ENCODE results near the gene GPX6. TPM values are rescaled to one million over a fixed set of nuclear protein-coding genes. Genes with fewer than 3 reads are reported as not detected.

Gene GPX6
- total RNA-seq, 1 donor from 2014 or later = not detected

GRCh38 chr6:28462401-28462800, 53.2 kb downstream of the GPX6 start:
- no peak for TF ChIP-seq CTCF (IDR thresholded peaks at IDR 0.05)
- no peak overlapping the region for H3K27ac ChIP-seq
- no peaks in the 10 kb centered on the region for H3K36me3 ChIP-seq
- H3K4me1 ChIP-seq = no peaks in the 10 kb centered on the region
- no peak for ATAC-seq
- intact Hi-C loops (cut with DNase I) = no loop called here
- no peak overlapping the region for H3K4me3 ChIP-seq
- H3K27me3 ChIP-seq = peaks cover 24% of the 10 kb centered on the region
- no peak for DNase-seq
- no peaks in the 10 kb centered on the region for H3K9me3 ChIP-seq

- no peak for DNase-seq
Measured at GRCh38 chr6:28458568-28458967, 57.0 kb downstream of the GPX6 start.

More at GRCh38 chr6:28458568-28458967, 57.0 kb downstream of the GPX6 start:
- TF ChIP-seq CTCF (IDR thresholded peaks at IDR 0.05) = no peak
- ATAC-seq = no peak
- Histone ChIP-seq H3K4me1 (no peaks in the 10 kb centered on the region), H3K4me3 (no peak overlapping the region), H3K27ac (no peak overlapping the region), H3K9me3 (no peaks in the 10 kb centered on the region), H3K27me3 (peaks cover 37% of the 10 kb centered on the region), H3K36me3 (no peaks in the 10 kb centered on the region)
- intact Hi-C loops (cut with DNase I) = no loop called here

Other genes with a start within 250 kb of the GPX6 start
- gene ZSCAN26, start 248.7 kb downstream of the GPX6 start, total RNA-seq = 11.3 TPM
- 3.1 TPM for gene PGBD1, start 234.2 kb downstream of the GPX6 start, total RNA-seq
- 28.5 TPM for gene ZSCAN31, start 179.6 kb downstream of the GPX6 start, total RNA-seq
- gene ZKSCAN3, start 165.8 kb downstream of the GPX6 start, total RNA-seq = 7.3 TPM
- gene ZSCAN12, start 116.0 kb downstream of the GPX6 start, total RNA-seq = 5.6 TPM
- 2.2 TPM for gene ZSCAN23, start 72.3 kb downstream of the GPX6 start, total RNA-seq
- not detected for gene GPX5, start 10.1 kb upstream of the GPX6 start, total RNA-seq

Data from upper lobe of right lung (tissue), 1 donor.